HG03520 (cell line): ENCODE data around the gene COPS4.
A peak's percentile ranks its signal among the peaks of the same experiment; 100 is the strongest.
"Not testable (repeated sequence)": the region's sequence is repeated elsewhere in the genome, so short reads cannot be mapped to it uniquely, and the experiment has no call there.

Experiments
- ATAC-seq: cut with Tn5 transposase; IDR thresholded peaks from one replicate; pipeline ENCODE4 v1.9.1; 2021; ENCODE audit warnings: mild to moderate bottlenecking, moderate library complexity; ENCODE audit not compliant: unreplicated experiment

Gene COPS4

DNA sequence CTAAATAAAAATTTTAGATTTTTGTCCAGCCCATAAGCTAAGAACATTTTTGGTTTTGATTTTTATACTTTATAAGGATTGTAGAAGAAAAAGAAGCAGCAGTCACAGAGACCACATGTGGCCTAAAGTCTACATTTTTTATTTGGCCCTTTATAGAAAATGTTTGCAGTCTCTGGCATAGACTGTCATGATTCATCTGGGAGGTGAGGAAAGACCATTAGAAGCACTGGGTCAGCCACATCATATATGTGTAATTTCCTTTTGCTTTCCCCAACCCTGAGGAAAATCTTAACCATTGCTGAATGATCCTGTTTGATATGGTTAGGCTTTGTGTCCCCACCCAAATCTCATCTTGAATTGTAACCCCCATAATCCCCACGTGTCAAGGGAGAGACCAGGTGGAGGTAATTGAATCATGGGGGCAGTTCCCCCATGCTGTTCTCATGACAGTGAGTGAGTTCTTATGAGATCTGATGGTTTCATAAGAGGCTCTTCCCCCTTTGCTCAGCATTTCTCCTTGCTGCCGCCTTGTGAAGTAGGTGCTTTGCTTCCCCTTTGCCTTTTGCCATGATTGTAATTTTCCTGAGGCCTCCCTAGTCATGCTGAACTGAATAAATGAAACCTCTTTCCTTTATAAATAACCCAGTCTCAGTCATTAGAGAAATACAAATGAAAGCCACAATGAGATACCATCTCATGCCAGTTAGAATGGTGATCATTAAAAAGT, 12.1 kb upstream of the COPS4 start:
- no peak for ATAC-seq

DNA sequence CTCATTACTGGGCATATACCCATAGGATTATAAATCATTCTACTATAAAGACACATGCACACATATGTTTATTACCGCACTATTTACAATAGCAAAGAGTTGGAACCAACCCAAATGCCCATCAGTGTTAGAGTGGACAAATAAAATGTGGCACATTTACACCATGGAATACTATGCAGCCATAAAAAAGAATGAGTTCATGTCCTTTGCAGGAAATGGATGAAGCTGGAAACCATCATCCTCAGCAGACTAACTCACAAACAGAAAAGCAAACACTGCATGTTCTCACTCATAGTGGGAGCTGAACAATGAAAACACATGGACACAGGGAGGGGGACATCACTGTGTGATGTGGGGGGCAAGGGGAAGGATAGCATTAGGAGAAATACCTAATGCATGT, 11.4 kb upstream of the COPS4 start:
- ATAC-seq: not testable (repeated sequence)

DNA sequence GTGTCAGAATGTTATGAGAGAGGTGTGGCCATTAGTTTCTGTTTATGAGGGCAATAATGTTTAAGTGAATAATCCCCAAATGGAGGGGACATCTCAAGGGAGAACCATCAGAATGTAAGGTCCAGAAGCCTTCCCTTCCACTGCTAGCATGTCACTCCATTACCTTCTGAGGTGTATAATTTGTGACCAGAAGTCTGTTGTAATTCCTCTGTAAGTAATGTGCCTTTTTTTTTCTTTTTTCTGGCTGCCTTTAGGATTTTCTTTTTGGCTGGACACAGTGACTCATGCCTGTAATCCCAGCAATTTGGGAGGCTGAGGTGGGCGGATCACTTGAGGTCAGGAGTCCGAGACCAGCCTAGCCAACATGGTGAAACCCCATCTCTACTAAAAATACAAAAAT, 10.8 kb upstream of the COPS4 start:
- no peak for ATAC-seq

DNA sequence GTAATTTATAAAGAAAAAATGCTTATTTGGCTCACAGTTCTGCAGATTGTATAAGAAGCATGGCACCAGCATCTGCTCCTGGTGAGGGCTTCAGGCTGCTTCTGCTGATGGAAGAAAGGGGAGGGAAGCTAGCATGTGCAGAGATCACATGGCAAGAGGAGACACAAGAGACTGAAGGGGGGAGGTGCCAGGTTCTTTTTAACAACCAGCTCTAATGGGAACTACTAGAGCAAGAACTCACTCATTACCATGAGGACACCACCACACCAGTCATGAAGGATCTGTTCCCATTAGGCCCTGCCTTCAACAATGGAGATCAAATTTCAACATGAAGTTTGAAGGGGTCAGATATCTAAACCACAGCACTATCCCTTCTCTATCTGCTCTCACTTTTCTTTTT, 9.4 kb upstream of the COPS4 start:
- ATAC-seq: no peak

DNA sequence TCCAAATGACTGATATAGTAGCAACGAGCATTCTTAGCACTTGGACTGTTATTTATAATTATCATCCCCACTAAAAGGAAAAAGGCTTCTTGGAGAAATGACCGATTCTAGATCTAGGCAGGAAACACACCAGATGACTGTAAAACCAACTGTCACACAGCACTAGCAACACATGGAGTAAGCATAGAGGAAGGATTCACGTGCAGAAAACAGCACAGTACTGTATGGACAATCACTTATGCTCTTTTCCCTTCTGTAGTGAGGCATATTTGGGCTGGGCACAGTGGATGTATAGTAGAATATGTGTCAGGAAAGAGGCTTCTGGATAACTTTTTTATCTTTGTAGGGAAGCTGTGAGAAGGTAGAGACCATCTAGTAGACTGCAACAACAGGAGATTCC, 6.0 kb upstream of the COPS4 start:
- no peak for ATAC-seq

DNA sequence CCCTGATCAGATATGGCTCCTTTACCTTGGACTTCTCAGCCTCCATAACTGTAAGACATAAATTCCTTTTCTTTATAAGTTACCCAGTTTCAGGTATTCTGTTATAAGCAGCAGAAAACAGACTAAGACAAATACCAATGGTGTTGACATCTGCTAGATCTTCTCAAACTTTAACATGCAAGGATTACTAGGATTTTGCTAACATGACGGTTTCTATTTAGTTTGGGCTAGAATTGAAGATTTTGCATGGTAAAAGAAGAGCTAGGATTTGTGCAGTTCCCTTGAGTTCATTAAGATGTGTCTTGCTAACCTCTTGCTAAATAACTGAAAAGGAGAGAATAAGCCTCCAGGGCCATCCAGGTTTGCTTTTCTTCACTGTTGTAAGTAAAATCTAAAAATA, 5.3 kb upstream of the COPS4 start:
- ATAC-seq: no peak

DNA sequence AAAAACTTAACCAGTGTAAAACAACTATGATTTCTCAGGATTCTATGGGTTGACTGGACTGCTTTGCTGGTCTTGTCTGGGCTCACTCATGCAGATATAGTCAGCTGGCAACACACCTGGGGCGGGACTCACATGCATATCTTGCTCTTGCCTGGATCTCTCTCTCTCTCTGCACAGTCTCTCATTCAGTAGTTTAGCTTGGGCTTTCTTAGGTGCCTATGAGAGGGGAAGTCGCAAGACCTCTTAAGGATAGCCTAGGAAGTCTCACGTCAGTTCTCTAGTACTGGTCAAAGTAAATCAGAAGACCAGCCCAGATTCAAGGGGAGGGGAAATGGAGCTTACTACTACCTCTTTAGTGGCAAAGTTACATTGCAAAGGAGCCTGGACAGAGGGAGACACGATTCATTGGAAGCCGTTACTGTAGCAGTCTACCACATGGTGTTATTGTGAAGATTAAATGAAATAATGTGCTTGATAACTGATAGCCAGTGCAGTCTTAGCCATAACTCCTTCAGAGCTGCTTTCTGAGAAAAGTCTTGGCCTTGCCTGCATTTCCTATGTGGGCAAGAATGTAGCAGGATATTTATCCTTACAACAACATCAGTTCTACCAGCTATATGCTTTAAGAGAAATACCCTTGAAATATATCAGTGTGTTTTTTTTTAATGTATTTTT, 2.1 kb downstream of the COPS4 start:
- ATAC-seq: no peak

DNA sequence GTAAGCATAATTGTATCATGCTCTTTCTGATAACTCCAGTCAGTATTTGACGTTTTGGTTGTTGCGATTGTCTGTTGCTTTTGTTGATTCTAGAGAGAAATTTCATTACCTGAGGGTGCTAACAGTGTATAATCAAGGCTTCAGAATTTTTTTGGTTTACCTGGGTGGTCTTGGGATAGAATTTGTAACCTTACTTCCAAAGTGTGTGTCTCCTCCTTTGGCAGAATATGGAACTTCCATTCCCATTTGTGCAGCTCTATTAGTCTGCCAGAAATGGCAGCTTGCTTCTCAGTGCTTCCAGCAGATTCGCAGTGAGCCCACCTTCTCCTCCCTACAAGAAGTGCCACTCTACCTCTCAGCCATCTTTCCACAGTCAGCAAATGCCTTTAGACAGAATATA, 5.3 kb downstream of the COPS4 start:
- no peak for ATAC-seq

DNA sequence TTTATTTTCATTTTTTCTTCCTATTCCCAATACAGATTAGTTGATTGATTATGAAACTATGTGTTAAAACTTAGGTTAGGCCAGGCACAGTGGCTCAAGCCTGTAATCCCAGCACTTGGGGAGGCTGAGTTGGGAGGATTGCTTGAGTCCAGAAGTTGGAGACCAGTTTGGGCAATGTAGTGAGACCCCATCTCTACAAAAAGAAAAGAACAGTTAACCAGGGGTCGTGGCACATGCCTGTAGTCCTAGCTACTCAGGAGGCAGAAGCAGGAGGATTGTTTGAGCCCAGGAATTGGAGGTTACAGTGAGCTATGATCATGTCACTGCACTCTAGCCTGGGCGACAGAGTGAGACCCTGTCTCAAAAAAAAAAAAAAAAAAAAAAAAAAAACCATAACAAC, 8.2 kb downstream of the COPS4 start:
- ATAC-seq: not testable (repeated sequence)

DNA sequence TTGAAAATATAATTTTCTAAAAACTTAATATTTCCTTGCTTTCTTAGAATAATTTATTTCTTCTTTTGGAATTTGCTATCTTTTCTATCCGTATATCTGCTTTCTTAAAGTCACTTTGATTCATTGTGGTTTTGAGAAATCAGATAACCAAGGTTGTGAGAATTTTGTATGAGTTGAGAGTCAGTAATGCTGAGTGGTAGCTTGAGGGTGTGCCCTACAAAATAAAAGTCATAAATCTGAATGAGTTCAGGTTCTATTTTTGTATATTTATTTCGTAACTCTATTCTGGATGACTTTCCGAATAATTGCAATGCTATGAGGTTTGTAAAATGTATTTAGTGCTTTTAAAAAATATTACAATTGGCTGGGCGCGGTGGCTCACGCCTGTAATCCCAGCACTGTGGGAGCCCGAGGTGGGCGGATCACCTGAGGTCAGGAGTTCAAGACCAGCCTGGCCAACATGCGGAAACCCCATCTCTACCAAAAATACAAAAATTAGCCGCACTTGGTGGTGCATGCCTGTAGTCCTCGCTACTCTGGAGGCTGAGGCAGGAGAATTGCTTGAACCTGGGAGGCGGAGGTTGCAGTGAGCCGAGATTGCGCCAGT, 8.9 kb downstream of the COPS4 start:
- no peak for ATAC-seq

DNA sequence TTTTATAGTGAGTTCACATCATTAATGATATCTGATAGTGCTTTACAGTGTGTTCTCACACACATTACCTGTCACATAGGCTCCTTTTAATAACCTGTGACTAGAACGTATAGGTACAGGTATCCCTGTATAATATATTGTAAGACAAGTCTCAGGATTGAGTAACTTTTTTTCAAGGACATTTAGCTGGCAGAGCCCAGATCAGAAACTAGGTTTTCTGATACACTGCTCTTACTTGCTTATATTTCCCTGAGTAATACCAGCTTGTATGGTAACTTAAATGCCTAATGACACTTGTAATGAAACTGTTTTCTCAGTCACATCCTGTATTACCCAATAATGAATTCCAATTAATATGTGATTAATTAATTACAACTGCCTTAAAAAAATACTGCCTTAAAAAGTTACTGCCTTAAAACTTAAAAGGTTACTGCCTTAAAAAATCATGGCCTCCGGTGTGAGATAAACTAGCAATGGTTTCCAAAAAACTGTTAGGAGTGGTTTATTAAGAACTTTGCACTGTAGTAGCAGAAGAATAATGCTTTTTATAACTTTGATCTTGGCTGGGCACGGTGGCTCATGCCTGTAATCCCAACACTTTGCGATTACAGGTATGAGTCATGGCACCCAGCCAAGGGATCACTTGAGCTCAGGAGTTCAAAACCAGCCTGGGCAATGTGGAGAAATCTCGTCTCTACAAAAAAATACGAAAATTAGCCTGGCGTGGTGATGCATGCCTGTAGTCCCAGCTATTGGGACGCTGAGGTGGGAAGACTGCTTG, 11.9 kb downstream of the COPS4 start:
- ATAC-seq: no peak

DNA sequence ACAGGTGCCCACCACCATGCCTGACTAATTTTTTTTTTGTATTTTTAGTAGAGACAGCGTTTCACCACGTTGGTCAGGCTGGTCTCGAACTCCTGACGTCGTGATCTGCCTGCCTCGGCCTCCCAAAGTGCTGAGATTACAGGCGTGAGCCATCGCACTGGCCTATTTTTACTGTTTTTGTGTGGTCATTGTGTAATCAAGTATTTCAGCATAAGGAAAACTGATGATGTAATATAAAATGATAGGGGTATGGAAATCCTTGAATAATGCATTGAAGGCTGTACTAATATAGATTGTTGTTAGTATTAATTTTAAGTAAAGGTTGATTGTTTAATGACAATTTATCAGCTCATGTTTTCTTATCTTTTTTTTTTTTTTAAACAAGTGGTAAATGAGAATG, 13.8 kb downstream of the COPS4 start:
- ATAC-seq: not testable (repeated sequence)

DNA sequence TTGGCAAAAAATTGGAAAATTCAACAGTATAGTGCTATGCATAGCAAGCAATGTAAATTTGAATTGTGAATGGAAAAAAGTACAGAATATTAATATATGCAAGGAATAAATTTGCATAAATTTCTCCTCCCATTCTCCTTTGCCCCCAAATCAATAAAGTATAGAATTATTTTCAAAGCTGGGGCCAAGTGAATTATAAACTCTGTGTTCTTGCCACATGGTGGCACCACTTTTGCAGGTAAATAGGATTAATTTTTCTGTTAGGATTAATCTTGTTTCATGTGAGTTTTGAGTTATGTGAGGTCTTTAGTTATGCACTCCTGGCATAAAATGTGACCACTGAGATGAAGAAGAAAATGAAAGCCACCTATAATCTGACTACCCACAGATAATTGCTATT, 19.9 kb downstream of the COPS4 start:
- ATAC-seq: no peak

DNA sequence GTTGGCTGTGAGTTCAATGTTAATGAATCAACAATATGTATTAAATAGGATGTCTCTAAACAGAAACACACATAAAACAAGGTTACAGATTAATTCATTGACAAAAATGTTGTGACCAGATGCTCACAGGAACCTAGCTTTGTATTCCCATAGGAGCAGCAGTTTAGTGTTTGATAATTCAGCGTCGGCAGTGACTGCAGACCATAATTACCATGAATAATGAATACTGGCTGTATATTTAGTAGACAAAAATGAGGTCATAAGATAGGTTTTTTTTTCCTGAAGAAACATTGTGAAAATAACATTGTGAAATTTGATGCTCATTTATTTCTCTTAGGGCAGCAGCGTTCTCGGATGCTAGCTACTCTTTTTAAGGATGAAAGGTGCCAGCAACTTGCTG, 27.8 kb downstream of the COPS4 start:
- no peak for ATAC-seq

DNA sequence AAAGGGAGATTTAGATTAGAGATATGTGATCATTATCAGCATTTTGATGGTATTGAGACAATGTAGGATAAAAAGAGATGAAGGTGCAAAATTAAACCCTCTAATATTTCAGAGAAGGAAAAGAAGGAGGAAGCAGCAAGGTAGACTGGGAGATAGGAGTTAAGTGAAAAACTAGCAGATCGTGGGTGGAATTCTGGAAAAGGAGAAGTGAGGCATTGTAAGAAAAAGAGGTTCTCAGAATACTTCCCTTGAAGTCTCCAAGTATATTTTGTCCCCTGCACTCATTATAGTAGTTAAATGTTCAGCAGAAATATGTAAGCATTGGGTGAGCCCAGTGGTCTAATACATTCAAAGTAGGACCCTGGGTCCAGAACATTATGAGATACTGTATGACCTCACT, 30.3 kb downstream of the COPS4 start:
- ATAC-seq: no peak

DNA sequence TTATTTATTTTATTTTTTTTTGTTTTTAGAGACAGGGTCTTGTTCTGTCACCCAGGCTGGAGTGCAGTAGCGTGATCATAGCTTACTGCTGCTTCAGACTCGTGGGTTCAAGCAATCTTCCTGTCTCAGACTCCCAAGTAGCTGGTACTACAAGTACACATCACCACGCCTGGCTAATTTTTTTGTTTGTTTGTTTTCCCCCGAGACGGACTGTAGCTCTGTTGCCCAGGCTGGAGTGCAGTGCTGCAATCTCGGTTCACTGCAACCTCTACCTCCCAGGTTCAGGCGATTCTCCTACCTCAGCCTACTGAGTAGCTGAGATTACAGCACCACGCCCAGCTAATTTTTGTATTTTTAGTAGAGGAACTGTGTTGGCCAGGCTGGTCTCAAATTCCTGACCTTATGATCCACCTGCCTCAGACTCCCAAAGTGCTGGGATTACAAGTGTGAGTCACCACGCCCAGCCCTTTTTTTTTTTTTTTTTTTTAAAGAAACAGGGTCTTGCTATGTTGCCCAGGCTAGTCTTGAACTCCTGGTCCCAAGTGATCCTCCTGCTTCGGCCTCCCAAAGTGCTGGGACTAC, 32.2 kb downstream of the COPS4 start:
- no peak for ATAC-seq

DNA sequence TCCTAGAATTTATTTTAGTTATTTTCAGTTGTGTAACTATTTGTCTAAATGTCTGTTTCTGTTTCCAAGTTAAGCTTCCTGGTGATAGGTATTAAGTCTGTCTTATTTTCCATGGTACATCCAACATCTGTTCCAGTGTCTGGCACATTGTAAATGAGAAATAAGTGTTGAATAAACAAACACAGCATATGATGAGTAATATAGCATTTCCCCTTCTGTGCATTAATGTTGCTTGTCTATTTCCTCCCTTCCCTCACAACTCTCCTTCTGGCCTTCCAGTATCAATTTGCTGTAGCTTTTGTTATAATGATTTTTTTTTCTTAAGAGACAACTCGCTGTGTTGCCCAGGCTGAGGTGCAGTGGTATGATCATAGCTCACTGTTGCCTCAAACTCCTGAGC, 36.1 kb downstream of the COPS4 start:
- ATAC-seq: no peak

DNA sequence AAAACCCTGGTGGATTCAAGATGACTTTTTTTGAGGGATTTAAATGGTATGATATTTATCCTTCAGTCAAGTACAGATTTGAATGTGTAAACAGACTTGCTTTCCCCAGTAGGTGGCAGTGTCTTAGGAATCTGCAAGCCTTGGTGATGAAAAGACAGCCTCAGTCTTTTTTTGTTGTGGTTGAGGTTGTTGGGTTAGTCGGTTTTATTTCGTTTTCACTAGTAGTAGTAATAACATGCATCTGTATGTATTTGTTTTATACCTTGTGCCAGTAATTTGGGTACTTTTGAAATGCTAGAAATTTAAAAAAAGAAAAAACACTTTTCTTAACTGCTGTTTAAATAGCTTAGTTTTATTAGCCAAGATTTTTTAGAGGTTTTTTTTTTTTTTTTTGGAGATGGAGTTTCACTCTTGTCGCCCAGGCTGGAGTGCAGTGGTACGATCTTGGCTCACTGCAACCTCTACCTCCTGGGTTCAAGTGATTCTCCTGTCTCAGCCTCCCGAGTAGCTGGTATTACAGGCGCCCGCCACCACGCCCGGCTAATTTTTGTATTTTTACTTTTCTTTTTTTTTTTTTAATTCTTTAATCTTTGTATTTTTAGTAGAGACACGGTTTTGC, 39.2 kb downstream of the COPS4 start:
- peak; percentile 92 for ATAC-seq

DNA sequence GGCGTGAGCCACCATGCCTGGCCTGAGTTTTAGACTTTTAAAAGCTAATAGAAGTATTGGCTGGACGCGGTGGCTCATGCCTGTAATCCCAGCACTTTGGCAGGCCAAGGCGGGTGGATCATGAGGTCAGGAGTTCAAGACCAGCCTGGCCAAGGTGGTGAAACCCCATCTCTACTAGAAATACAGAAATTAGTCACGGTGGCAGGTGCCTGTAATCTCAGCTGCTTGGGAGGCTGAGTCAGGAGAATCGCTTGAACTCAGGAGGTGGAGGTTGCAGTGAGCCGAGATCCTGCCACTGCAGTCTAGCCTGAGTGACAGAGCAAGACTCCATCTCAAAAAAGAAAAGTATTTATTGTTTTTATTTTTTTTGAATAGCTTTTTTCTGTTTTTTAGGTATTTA, 39.8 kb downstream of the COPS4 start:
- ATAC-seq: not testable (repeated sequence)

DNA sequence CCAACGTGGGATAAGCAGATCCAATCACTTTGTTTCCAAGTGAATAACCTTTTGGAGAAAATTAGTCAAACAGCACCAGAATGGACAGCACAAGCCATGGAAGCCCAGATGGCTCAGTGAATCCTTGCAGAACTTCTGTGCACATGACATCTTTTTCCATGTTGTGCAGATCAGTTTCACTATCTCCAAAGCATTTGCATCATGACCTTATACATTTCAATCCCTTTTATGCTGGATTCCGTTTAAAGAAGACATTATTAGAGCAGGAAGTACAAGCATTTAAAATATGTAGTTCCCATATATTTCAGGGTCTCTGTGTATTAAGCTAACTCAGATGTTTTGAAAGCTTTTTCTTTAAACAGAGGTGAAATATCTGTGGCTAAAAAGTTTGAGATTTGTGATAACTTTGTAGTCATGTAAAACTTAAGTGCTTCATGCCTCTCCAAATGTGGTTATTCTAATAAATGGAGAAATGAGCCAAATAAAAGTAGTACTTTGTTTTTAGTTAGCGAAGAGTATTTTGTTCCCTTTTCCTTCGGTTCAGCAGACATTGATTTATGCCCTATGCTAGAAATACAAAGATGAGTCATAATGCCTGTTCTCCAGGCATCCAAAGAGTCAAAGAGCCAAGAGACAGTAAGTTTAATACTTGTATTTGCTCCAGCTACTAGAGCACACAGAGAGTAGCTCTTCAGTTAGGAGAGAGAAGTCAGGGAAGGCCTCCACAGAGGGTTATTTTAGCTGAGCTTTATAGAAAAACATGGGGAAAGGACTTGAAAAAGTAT, 40.5 kb downstream of the COPS4 start:
- ATAC-seq: no peak
